HPDE6-E6E7 (cell line): Measurements from ENCODE around the gene NKX6-2.
"Not testable (repeated sequence)": the region's sequence is repeated elsewhere in the genome, so short reads cannot be mapped to it uniquely, and the experiment has no call there.

Source experiments
- DNase-seq: peaks from one replicate; pipeline ENCODE4 v3.0.0; 2011; ENCODE audit warnings: missing footprints; ENCODE audit errors: extremely low spot score

Gene NKX6-2

GRCh38 chr10:132780356-132780755, 5.6 kb downstream of the NKX6-2 start:
- DNase-seq: no peak

- no peak for DNase-seq
Observed at GRCh38 chr10:132779549-132780294, 6.2 kb downstream of the NKX6-2 start.

GRCh38 chr10:132777441-132777840, 8.5 kb downstream of the NKX6-2 start:
- DNase-seq: no peak

- no peak for DNase-seq
Observed at GRCh38 chr10:132776821-132777220, 9.1 kb downstream of the NKX6-2 start.

GRCh38 chr10:132776186-132776585, 9.8 kb downstream of the NKX6-2 start:
- DNase-seq: no peak

- no peak for DNase-seq
Observed at GRCh38 chr10:132774902-132775863, 10.8 kb downstream of the NKX6-2 start.

GRCh38 chr10:132774181-132774901, 11.6 kb downstream of the NKX6-2 start:
- DNase-seq: no peak

- not testable (repeated sequence) for DNase-seq
Observed at GRCh38 chr10:132772816-132773215, 13.1 kb downstream of the NKX6-2 start.

GRCh38 chr10:132770061-132771021, 15.6 kb downstream of the NKX6-2 start:
- no peak for DNase-seq

GRCh38 chr10:132768346-132769248, 17.4 kb downstream of the NKX6-2 start:
- no peak for DNase-seq

GRCh38 chr10:132766291-132766690, 19.7 kb downstream of the NKX6-2 start:
- DNase-seq: no peak

- DNase-seq: no peak
Observed at GRCh38 chr10:132765435-132765834, 20.5 kb downstream of the NKX6-2 start.

GRCh38 chr10:132764108-132764507, 21.8 kb downstream of the NKX6-2 start:
- DNase-seq: no peak

GRCh38 chr10:132763545-132763944, 22.4 kb downstream of the NKX6-2 start:
- DNase-seq: no peak

- no peak for DNase-seq
Observed at GRCh38 chr10:132762267-132762666, 23.7 kb downstream of the NKX6-2 start.

GRCh38 chr10:132761395-132762060, 24.4 kb downstream of the NKX6-2 start:
- no peak for DNase-seq

GRCh38 chr10:132758865-132759264, 27.1 kb downstream of the NKX6-2 start:
- no peak for DNase-seq

- DNase-seq: no peak
Observed at GRCh38 chr10:132757171-132757570, 28.8 kb downstream of the NKX6-2 start.

- DNase-seq: no peak
Observed at GRCh38 chr10:132756591-132756990, 29.4 kb downstream of the NKX6-2 start.
